ENCODE measurements around the gene CPNE2.
"Not testable (repeated sequence)": the region's sequence is repeated elsewhere in the genome, so short reads cannot be mapped to it uniquely, and the experiment has no call there.

Gene CPNE2

GRCh38 chr16:57091975-57092785 is at the start of gene CPNE2:
Gene CPNE2, plus strand, starts transcription at chr16:57092583. Its CDS starts 18,160 bp downstream, at chr16:57110743.
- peak; percentile 71 for DNase-seq

GRCh38 chr16:57043248-57043647 is 49.1 kb upstream of the CPNE2 start:
- no peak for DNase-seq

GRCh38 chr16:57044931-57045693 is 47.3 kb upstream of the CPNE2 start:
- no peak for DNase-seq

- peak; percentile 60 for DNase-seq
Measured at GRCh38 chr16:57045694-57046381, 46.5 kb upstream of the CPNE2 start.

GRCh38 chr16:57048095-57048494 is 44.3 kb upstream of the CPNE2 start:
- DNase-seq: no peak

- DNase-seq: no peak
Measured at GRCh38 chr16:57049678-57050077, 42.7 kb upstream of the CPNE2 start.

GRCh38 chr16:57051696-57052228 is 40.6 kb upstream of the CPNE2 start:
- DNase-seq: no peak

- DNase-seq: no peak
Measured at GRCh38 chr16:57053206-57053605, 39.2 kb upstream of the CPNE2 start.

- no peak for DNase-seq
Measured at GRCh38 chr16:57054338-57054737, 38.0 kb upstream of the CPNE2 start.

GRCh38 chr16:57054771-57055170 is 37.6 kb upstream of the CPNE2 start:
- DNase-seq: no peak

- DNase-seq: no peak
Measured at GRCh38 chr16:57055671-57056070, 36.7 kb upstream of the CPNE2 start.

GRCh38 chr16:57058291-57058861 is 34.0 kb upstream of the CPNE2 start:
- no peak for DNase-seq

GRCh38 chr16:57060323-57061083 is 31.9 kb upstream of the CPNE2 start:
- DNase-seq: no peak

GRCh38 chr16:57061084-57061905 is 31.1 kb upstream of the CPNE2 start:
- peak; percentile 59 for DNase-seq

GRCh38 chr16:57062329-57062728 is 30.1 kb upstream of the CPNE2 start:
- no peak for DNase-seq

GRCh38 chr16:57063189-57063588 is 29.2 kb upstream of the CPNE2 start:
- not testable (repeated sequence) for DNase-seq

GRCh38 chr16:57064995-57065394 is 27.4 kb upstream of the CPNE2 start:
- no peak for DNase-seq

- no peak for DNase-seq
Measured at GRCh38 chr16:57066625-57067024, 25.8 kb upstream of the CPNE2 start.

GRCh38 chr16:57067347-57067746 is 25.0 kb upstream of the CPNE2 start:
- no peak for DNase-seq

- DNase-seq: no peak
Measured at GRCh38 chr16:57069053-57069452, 23.3 kb upstream of the CPNE2 start.

Data from fibroblast of skin of right biceps (primary cell).